PFSK-1 (cell line): Measurements from ENCODE around the gene CRNKL1.

Source experiments
- FOXP2 ChIP-seq: optimal IDR thresholded peaks from 2 replicates; pipeline ENCODE3; 2011; ENCODE audit warnings: borderline replicate concordance, control low read depth, inconsistent platforms; ENCODE audit not compliant: insufficient read depth; ENCODE audit errors: extremely low read length, extremely low read depth
- POLR2AphosphoS5 ChIP-seq: IDR thresholded peaks from 2 replicates; pipeline ENCODE4 v1.6.1; 2012; ENCODE audit warnings: low read depth, mild to moderate bottlenecking, control low read depth, low read length, moderate library complexity
- REST ChIP-seq, 2 experiments: IDR thresholded peaks; 2 replicates each; pipeline versions ENCODE4 v1.6.1 to v1.8.0; 2011 to 2012; ENCODE audit warnings: low read depth in 2 of 2, low read length in 2 of 2, control low read depth in 1 of 2, inconsistent platforms in 1 of 2, mild to moderate bottlenecking in 1 of 2, moderate library complexity in 1 of 2; ENCODE audit not compliant: insufficient read depth in 1 of 2
- SIN3A ChIP-seq: IDR thresholded peaks from 2 replicates; pipeline ENCODE4 v1.6.1; 2012; ENCODE audit warnings: mild to moderate bottlenecking, low read length, moderate library complexity, borderline replicate concordance; ENCODE audit not compliant: insufficient read depth
- TAF1 ChIP-seq: IDR thresholded peaks from 2 replicates; pipeline ENCODE4 v1.6.1; 2012; ENCODE audit warnings: low read length, control low read depth, borderline replicate concordance; ENCODE audit not compliant: insufficient read depth

The CRNKL1 gene

DNA sequence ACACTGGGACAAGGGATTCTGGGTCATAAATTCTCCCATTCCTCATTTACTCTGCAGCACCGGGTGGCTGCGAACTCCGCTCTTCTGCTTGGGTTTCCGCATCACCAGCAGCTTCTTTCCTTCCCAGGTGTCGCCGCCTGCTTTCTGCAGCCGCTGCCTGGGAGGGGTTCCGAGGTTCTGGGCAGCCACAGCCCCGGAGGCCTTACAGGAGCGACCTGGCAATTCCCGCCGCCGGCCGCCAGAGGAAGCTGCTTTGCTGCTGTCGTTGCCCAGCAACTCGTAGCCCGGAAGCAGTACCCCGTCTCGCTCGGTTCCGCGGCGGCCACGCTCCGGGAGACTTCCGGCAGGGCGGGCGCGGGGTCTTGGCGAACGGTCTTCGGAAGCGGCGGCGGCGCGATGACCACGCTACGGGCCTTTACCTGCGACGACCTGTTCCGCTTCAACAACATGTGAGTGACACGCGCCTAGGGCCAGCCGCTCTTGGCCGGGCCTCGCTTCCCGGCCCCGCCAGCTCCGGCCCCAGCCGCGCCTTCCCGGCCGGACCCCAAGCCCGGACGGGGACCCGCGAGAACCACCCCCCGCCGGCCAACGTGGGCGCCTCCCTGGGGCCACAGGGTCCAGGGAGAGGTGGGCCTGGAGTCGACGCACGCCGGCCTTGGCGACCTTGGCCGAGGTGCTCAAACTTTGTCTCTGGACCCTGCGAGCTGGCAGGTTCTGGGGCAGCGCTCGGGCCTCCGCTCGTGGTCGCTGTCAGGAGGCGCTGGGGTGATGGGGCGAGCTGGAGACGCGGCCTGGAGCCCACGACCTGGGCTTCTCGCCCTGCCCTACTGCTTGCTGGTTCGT is 35.0 kb downstream of the CRNKL1 start, which contains the start of gene NAA20:
Gene NAA20, plus strand, starts transcription at position 362 of the 843 bp plus-strand sequence. Its CDS starts 35 bp downstream, at position 397.
- TF ChIP-seq TAF1 (no peak), POLR2AphosphoS5 (peak; percentile 66), SIN3A (0 out of 2 replicates have a peak, but pooled peaks have one; percentile 12), REST (IDR thresholded peaks at IDR 0.05; ENCODE audit: insufficient read depth in 1 of 2, low read depth in 2 of 2, low read length in 2 of 2) (0 out of 4 replicates have a peak, but pooled peaks of 1 of the 2 experiments have one; percentile 14), FOXP2 (peak; percentile 96)

DNA sequence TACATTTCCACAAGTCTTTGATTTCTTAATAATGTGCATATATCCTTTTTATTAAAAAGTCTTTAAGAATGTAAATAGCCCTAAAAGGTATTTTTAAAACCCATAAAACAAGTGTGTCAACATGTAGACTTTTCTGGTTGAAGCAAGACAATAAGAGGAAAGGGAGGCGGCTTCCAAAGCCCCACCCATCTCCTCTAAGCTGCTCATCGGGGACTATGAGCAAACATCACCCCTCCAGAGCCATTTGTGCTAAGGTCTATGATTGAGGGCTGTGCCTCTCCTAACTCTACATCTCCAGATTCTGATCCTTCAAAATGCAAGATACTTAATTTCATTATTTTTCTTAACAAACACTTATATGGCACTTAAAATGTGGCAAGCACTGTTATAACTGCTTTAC is 37.6 kb downstream of the CRNKL1 start:
- no peak for TF ChIP-seq FOXP2
- TF ChIP-seq REST (IDR thresholded peaks at IDR 0.05; ENCODE audit: insufficient read depth in 1 of 2, low read depth in 2 of 2, low read length in 2 of 2): no peak
- no peak for TF ChIP-seq TAF1

GRCh38 chr20:20012541-20012940 is 39.7 kb downstream of the CRNKL1 start:
- TF ChIP-seq TAF1 (no peak), REST (IDR thresholded peaks at IDR 0.05; ENCODE audit: insufficient read depth in 1 of 2, low read depth in 2 of 2, low read length in 2 of 2) (no peak), SIN3A (no peak), POLR2AphosphoS5 (no peak), FOXP2 (no peak)

DNA sequence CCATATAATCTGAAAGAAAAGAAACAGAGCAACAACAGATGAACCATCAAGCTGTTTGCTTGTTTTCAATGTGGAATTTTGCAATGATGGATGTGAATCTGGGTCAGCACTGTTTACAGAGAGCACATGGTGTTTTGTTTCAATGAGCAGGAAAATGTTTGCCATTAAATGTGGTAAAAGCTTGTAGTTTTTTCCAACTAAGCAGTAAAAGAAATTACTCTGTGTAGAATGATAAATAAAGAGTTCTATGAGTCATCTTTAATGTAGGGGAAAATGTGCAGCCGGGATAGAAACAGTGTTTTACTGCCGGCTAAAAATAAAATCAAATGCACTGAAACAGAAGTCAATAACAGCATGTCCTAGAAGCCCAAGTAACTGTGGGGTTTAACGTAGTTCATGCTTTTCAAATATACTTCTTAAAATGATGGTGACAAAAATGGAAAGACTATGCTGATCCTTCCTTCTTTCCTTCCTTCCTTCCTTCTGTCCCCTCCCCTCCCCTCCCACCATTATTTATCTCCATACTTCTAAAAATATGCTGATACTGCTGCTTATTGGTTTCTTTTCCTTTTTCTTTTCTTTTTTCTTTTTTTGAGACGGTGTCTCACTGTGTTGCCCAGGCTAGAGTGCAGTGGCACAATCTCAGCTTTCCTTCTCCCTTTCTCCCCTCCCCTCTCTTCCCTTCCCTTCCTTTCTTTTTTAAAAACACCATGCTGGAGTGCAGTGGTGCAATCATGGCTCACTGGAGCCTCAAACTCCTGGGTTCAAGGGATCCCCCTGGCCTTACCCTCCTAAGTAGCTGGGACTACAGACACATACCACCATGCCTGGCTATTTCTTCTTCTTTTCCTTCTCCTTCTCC is 41.4 kb downstream of the CRNKL1 start:
- no peak for TF ChIP-seq SIN3A
- TF ChIP-seq TAF1: no peak
- TF ChIP-seq REST (IDR thresholded peaks at IDR 0.05; ENCODE audit: insufficient read depth in 1 of 2, low read depth in 2 of 2, low read length in 2 of 2): no peak
- no peak for TF ChIP-seq POLR2AphosphoS5
- TF ChIP-seq FOXP2: no peak
